ENCODE results near the gene KIAA1958. TPM values are rescaled to one million over a fixed set of nuclear protein-coding genes. Genes with fewer than 3 reads are reported as not detected.

Gene KIAA1958
- total and polyA plus RNA-seq, 2 of the 8 experiments (the other 6 are each of a cell fraction or from before 2014, with no cell fraction given) = 11.4 to 43.8 TPM

DNA sequence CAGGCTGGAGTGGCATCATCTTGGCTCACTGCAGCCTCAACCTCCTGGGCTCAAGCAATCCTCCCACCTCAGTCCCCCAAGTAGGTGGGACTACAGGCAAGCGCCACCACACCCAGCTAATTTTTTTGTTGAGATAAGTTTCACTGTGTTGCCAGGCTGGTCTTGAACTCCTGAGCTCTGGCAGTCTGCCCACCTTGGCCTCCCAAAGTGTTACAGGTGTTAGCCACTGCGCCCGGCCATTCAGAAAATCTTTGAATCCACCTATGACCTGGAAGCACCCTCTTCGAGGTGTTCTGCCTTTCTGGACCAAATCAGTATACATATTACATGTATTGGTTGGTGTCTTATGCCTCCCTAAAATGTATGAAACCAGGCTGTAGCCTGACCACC, 61.4 kb downstream of the KIAA1958 start:
- TF ChIP-seq SIRT6 (IDR thresholded peaks at IDR 0.05; ENCODE audit: low read length) (no peak), ZNF274 (IDR thresholded peaks at IDR 0.05; ENCODE audit: borderline replicate concordance, extremely low read depth, low read length) (no peak), CBX5 (IDR thresholded peaks at IDR 0.05; ENCODE audit: low read depth, low read length) (no peak), NANOG (IDR thresholded peaks at IDR 0.05; ENCODE audit: insufficient read depth, low read depth, low read length, poor library complexity, severe bottlenecking) (no peak), GTF2F1 (IDR thresholded peaks at IDR 0.05; ENCODE audit: borderline replicate concordance, low read depth, low read length) (no peak)
- CTCF ChIA-PET (ENCODE audit: partially characterized antibody) = interaction anchor here (0.6 to 1.2 kb wide), 4 partner anchors 11 to 248 kb away, joined by 3 to 4 read pairs (median 3); no protein-coding TSS in a partner anchor
- peak overlapping the region; percentile 76 for H4K91ac ChIP-seq (replicated peaks; ENCODE audit: insufficient read length, low read length)
- no peaks in the 10 kb centered on the region for H3K23me2 ChIP-seq (ENCODE audit: low read depth, low read length)
- peaks cover 13 to 28% (median 21%) of the 10 kb centered on the region in 4 experiments for H3K4me1 ChIP-seq (replicated peaks in 1 of 4; ENCODE audit: control insufficient read depth in 3 of 4, insufficient read depth in 4 of 4, low read length in 3 of 4)
- no peak for DNase-seq (ENCODE audit: low read depth in 1 of 2, low spot score in 2 of 2)
- peak overlapping the region; percentile 20; the same call in 1 of the 2 replicates for H2BK12ac ChIP-seq (ENCODE audit: low read depth, low read length)
- peak overlapping the region; percentile 61; the same call in 1 of the 2 replicates for H3K27ac ChIP-seq (ENCODE audit: low read depth, low read length)
- no peak overlapping the region for H2BK15ac ChIP-seq (ENCODE audit: low read length)
- H2AFZ ChIP-seq (ENCODE audit: low read length) = no peak overlapping the region
- H3K79me2 ChIP-seq (ENCODE audit: control insufficient read depth in 1 of 2, insufficient read depth in 2 of 2, low read length in 2 of 2) = peaks cover 3 to 80% of the 10 kb centered on the region in 2 experiments; a peak in 3 of 4 replicates
- no peaks in the 10 kb centered on the region for H3K27me3 ChIP-seq (replicated peaks in 1 of 4; ENCODE audit: control insufficient read depth in 3 of 4, extremely low read depth in 1 of 4, insufficient read depth in 3 of 4, low read length in 3 of 4)
- peak overlapping the region; percentile 29 to 35 for H3K4me2 ChIP-seq (ENCODE audit: insufficient read depth in 1 of 2, low read depth in 2 of 2, low read length in 2 of 2)
- H3K4ac ChIP-seq (replicated peaks; ENCODE audit: insufficient read length, low read depth, low read length) = peak overlapping the region; percentile 30
- peak overlapping the region; percentile 55; the same call in 1 of the 2 replicates for H3K18ac ChIP-seq (ENCODE audit: extremely low read depth, low read length)
- POLR2A ChIA-PET (ENCODE audit: partially characterized antibody) = interaction anchor here (0.6 to 1.5 kb wide), 4 partner anchors 16 to 66 kb away, joined by 3 to 5 read pairs (median 4); no protein-coding TSS in a partner anchor
- no peak overlapping the region for H4K5ac ChIP-seq (ENCODE audit: insufficient read length, low read depth, low read length)
- 78% methylated on average over 4 of the region's 4 CpGs; no CpG with 5 or more reads in 1 of the 2 experiments for WGBS, 2 experiments (ENCODE audit: extremely low coverage in 1 of 2, insufficient coverage in 1 of 2, insufficient read length in 1 of 2, insufficient replicate concordance in 2 of 2, low coverage in 1 of 2, low lambda C conversion rate in 2 of 2, missing lambda C conversion rate in 1 of 2)
- peak overlapping the region; percentile 29 for H2BK120ac ChIP-seq (replicated peaks; ENCODE audit: low read depth, low read length)
- H2BK20ac ChIP-seq (ENCODE audit: low read length) = peak overlapping the region; percentile 62; the same call in 1 of the 2 replicates
- H3K4me3 ChIP-seq (ENCODE audit: extremely low read depth in 1 of 4, insufficient read depth in 2 of 4, low read depth in 3 of 4, low read length in 4 of 4) = peak overlapping the region in 1 of 4 experiments; percentile 34; a peak in 1 of 8 replicates
- peak overlapping the region; percentile 86; the same call in 1 of the 2 replicates for H2BK5ac ChIP-seq (ENCODE audit: low read depth, low read length)
- peak overlapping the region; percentile 55 for H3K56ac ChIP-seq (replicated peaks; ENCODE audit: insufficient read length, low read depth, low read length)
- no peak for FAIRE-seq
- H3K79me1 ChIP-seq (ENCODE audit: low read depth, low read length) = peaks cover 10% of the 10 kb centered on the region
- peaks cover 0 to 5% of the 10 kb centered on the region in 2 experiments; a peak in 2 of 4 replicates for H3K9me3 ChIP-seq (ENCODE audit: insufficient read depth in 2 of 2, low read depth in 1 of 2, low read length in 1 of 2)
- H3K14ac ChIP-seq (ENCODE audit: insufficient read length) = no peak overlapping the region
- H3K9ac ChIP-seq (replicated peaks in 1 of 4; ENCODE audit: extremely low read depth in 1 of 4, low read depth in 3 of 4, low read length in 3 of 4) = no peak overlapping the region
- H3K36me3 ChIP-seq (ENCODE audit: control insufficient read depth in 2 of 4, insufficient read depth in 4 of 4, low read length in 3 of 4) = no peaks in the 10 kb centered on the region
- no peak overlapping the region for H3K23ac ChIP-seq (ENCODE audit: insufficient read length)
- no peak overlapping the region for H2AK5ac ChIP-seq (ENCODE audit: low read depth, low read length)
- peaks cover 12 to 13% of the 10 kb centered on the region in 2 experiments for H4K20me1 ChIP-seq (replicated peaks in 1 of 2; ENCODE audit: control insufficient read depth in 1 of 2, insufficient read depth in 2 of 2, low read length in 2 of 2)
- no peak overlapping the region for H4K8ac ChIP-seq (ENCODE audit: extremely low read depth, insufficient read depth, low read length)

All from H1 (cell line).